RPMI8226 (cell line): Measurements from ENCODE around the gene RGS7.
"Not testable (repeated sequence)": the region's sequence is repeated elsewhere in the genome, so short reads cannot be mapped to it uniquely, and the experiment has no call there.

Source experiments
- DNase-seq: peaks from one replicate; pipeline ENCODE4 v3.0.0-alpha.2; 2015

Gene RGS7

GRCh38 chr1:241270016-241270415, 87.0 kb downstream of the RGS7 start:
- no peak for DNase-seq

DNA sequence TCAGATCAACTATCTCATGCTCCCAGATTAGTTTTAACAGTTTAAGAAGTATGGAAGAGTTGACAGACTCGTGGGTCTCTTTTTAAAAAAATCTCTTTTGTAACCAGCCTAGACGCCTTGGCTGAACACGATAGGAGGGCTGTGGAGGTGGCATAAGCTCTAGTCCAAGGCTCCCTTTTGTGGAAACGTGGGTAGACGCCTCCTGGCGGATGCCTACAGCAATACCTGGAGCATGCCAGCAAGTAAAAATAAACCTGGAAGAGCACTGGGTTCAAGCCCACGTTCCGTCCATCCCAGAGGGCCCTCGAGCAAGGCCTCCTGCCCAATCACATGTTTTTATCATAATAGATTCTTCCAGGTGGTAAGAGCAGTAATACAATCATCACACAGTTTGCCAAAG, 87.9 kb downstream of the RGS7 start:
- peak; percentile 18 for DNase-seq

- DNase-seq: no peak
Measured at GRCh38 chr1:241266121-241266520, 90.9 kb downstream of the RGS7 start.

GRCh38 chr1:241265428-241265827, 91.6 kb downstream of the RGS7 start:
- DNase-seq: no peak

DNA sequence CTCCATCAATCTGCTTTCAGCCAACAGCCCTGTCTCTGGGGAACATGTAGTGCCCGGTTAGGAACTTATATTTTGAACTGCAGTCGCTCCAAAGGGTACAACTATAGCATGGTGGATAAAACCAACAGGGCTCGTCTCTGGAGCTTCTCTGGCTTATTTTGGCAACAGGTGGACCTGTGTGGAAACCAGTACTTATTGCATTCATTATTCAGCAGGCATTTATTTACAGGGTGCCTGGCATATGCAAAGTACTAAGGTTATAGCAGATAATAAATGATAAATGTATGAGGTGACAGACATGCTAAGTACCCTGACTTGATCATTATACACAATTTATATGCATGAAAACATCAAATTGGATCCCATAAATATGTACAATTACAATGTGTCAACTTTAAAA, 93.7 kb downstream of the RGS7 start:
- no peak for DNase-seq

GRCh38 chr1:241253471-241253870, 103.5 kb downstream of the RGS7 start:
- no peak for DNase-seq

DNA sequence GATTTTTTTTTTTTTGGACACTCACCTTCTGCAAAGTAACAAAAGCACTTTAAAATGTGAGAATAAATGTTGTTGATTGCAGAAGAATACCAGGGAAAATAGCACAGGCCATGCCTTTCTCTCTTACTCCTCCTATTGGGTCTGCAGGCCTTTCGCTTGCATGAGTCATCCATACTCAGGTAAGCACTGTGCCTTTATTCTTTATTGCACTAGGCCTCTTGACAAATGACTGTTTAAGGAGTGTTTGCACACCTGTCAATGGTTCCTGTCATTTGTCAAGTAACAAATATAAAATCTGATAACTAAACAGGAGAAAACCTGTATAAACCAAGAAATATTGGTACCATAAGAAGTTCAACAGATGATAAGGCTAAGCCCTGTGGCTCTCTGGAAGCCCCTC, 106.5 kb downstream of the RGS7 start:
- no peak for DNase-seq

DNA sequence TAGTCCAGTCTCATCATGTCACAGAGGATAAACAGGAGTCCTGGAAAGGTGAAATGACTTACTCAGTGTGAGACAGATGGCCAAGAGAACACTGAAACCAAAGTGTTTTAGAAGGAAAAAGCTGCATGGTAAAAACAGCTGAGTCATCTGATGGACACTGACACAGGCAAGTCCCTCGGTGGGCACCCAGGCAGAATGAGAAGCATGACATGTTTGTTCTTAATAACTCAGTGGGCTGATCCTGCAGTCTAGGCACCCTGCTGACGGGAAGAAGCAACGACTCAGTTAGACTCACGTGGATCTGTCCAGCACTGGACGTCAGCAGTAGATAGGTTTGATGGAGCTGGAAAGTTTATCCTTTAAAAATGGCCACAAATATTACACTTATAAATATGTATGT, 116.9 kb downstream of the RGS7 start:
- no peak for DNase-seq

GRCh38 chr1:241237873-241238272, 119.1 kb downstream of the RGS7 start:
- DNase-seq: no peak

DNA sequence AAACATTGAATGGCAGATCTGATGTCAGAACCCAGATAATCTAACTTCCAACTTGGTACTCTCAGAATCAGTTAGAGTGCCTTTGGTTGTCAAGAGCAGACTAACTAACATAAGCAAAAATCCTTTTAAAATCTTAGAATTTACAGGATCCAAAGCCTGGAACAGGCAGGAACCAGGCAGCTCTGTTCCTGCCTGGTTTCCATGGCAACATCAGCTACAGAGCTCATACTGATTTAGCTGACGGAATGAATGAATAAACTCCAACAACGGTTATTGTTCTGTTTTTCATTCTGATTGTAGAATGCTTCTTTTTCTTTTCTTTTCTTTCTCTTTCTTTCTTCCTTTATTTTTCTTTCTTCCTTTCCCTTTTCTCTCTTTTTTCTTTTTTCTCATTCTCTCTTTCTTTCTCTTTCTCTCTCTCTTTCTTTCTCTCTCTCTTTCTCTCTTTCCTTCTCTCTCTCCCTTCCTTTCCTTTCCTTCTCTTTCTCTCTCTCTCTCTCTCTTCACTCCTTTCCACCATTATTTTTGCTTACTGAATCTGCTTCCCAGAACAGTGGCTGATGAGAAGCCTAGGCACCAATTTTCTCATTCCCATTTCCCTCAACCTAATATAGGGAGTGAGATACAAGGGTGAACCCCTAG, 121.6 kb downstream of the RGS7 start:
- no peak for DNase-seq

DNA sequence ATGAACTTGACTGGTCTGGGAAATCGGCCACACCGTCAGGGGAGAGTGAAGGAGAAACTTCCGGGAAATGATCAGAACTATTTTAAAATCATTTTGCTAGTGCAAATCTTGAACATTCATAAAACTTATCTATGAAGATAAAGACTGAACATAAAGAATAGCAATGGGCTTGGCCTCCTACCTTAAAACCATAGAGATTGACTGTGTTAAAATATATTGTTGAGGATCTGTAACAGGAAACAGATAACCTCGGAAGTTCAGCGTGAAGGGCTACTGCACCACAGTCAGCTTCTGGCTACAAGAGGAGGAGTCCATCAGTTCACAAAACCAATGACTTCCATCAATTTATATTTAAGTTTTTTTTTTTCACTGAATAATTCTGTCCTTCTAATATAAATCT, 127.3 kb downstream of the RGS7 start:
- no peak for DNase-seq

DNA sequence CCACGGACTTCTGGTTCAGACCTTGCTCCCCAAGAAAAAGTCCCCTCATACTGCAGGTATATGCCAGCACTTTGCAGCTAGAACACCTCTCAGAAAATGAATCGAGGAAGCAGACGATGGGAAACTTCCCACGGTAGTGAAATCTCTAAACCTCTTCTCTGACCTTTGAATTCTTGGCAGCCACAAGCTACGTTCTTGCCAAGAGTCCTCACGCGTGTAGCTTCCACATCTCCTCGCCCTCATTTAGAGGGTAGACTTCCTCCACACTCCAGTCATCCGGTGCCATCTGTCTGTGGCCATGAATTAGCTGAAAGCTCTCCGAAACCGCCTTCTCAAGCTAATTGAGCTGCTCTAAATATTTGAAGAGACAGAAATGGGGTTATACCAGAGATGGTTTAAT, 127.8 kb downstream of the RGS7 start:
- DNase-seq: no peak

GRCh38 chr1:241228339-241228738, 128.7 kb downstream of the RGS7 start:
- DNase-seq: no peak

GRCh38 chr1:241225741-241226140, 131.3 kb downstream of the RGS7 start:
- DNase-seq: no peak

- DNase-seq: not testable (repeated sequence)
Measured at GRCh38 chr1:241224189-241224588, 132.8 kb downstream of the RGS7 start.

GRCh38 chr1:241222813-241223212, 134.2 kb downstream of the RGS7 start:
- DNase-seq: not testable (repeated sequence)

- DNase-seq: no peak
Measured at GRCh38 chr1:241221319-241221718, 135.7 kb downstream of the RGS7 start.

DNA sequence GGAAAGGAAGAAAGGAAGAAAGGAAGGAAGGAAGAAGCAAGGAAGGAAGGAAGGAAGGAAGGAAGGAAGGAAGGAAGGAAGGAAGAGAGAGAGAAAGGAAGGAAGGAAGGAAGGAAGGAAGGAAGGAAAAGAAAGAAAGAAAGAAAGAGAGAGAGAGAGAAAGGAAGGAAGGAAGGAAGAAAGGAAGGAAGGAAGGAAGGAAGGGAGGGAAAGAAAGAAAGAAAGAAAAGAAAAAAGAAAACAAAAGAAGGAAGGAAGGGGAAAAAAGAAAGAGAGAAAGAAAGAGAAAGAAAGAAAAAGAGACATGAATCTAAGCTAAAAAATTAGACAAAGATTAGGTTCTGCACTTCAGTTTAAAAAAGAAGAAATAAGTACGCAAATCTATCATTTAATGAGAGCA, 136.1 kb downstream of the RGS7 start:
- not testable (repeated sequence) for DNase-seq

GRCh38 chr1:241219449-241219848, 137.6 kb downstream of the RGS7 start:
- DNase-seq: no peak

- DNase-seq: no peak
Measured at GRCh38 chr1:241217516-241217915, 139.5 kb downstream of the RGS7 start.

DNA sequence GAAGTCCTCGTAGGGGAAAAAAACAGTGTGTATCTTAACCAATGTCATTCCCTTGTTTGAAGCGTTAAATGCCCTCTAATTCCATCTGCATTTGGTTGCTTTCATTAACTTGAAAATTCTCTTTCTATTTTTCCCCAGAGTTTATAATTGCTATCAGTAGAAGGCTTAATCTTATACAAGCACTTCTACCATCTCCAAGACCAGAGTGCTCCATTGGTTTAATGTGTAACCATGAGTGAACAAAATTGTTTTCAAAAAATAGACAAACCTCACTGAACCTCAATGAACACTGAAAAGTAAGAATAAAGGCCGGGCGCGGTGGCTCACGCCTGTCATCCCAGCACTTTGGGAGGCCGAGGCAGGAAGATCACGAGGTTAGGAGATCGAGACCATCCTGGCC, 141.3 kb downstream of the RGS7 start:
- DNase-seq: no peak

- DNase-seq: no peak
Measured at GRCh38 chr1:241215203-241215602, 141.8 kb downstream of the RGS7 start.

DNA sequence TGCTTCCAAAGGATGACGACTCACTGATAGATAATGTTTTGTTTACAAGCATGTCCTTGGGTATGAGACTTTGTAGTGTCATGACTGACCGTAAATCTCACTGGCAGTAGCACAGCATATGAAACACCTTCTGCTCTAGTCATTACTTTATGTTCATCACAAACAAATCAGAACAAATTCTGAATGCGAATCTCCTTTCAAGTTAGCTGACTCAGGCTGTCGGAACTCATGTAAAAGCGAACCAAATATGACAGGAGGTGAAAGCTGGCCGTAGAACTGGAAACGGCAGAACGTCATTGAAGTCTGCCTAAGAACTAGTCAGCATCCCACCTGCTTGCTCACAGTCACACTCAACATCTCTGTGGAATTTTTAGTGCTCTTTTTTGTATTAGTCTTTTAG, 143.9 kb downstream of the RGS7 start:
- DNase-seq: no peak

GRCh38 chr1:241212628-241213027, 144.4 kb downstream of the RGS7 start:
- no peak for DNase-seq

- DNase-seq: no peak
Measured at GRCh38 chr1:241208910-241209379, 148.1 kb downstream of the RGS7 start.
